RWPE2 (cell line): ENCODE data around the gene RIMBP2.

Source experiments
- ATAC-seq: fragments of 200-7000 bp; cut with Tn5 transposase; 3 replicates; pipeline ENCODE4 v1.9.1; 2021; ENCODE audit warnings: low read depth
- DNase-seq: peaks from one replicate; pipeline ENCODE4 v3.0.0-alpha.2; 2020; ENCODE audit warnings: low spot score
- H3K27ac ChIP-seq: fragments of 450-650 bp; 2 replicates; pipeline ENCODE4 v1.5.1; 2017; ENCODE audit warnings: mild to moderate bottlenecking; ENCODE audit not compliant: poor library complexity, severe bottlenecking
- H3K27me3 ChIP-seq: fragments of 250-450 bp; sonication (Bioruptor Pico); 2 replicates; pipeline ENCODE4 v1.5.1; 2021; ENCODE audit warnings: mild to moderate bottlenecking, moderate library complexity; ENCODE audit not compliant: insufficient read depth, poor library complexity, severe bottlenecking
- H3K36me3 ChIP-seq: fragments of 250-450 bp; sonication (Bioruptor Pico); 2 replicates; pipeline ENCODE4 v1.5.1; 2020; ENCODE audit warnings: low read depth, mild to moderate bottlenecking, moderate library complexity
- H3K4me1 ChIP-seq: fragments of 250-450 bp; sonication (Bioruptor Pico); 2 replicates; pipeline ENCODE4 v1.5.1; 2021; ENCODE audit warnings: mild to moderate bottlenecking, moderate library complexity; ENCODE audit not compliant: insufficient read depth, poor library complexity, severe bottlenecking
- H3K4me3 ChIP-seq: fragments of 250-450 bp; sonication (Bioruptor Pico); 2 replicates; pipeline ENCODE4 v1.5.1; 2021; ENCODE audit warnings: mild to moderate bottlenecking, moderate library complexity; ENCODE audit not compliant: severe bottlenecking
- H3K9me3 ChIP-seq: fragments of 250-450 bp; sonication (Bioruptor Pico); 2 replicates; pipeline ENCODE4 v1.5.1; 2021; ENCODE audit warnings: mild to moderate bottlenecking, moderate library complexity; ENCODE audit not compliant: severe bottlenecking
- TF ChIP-seq, protein P1 (sequence below): fragments of 450-650 bp; IDR thresholded peaks from one replicate; pipeline ENCODE4 v1.5.1; 2017; ENCODE audit warnings: mild to moderate bottlenecking, moderate library complexity; ENCODE audit not compliant: poor library complexity, severe bottlenecking

The RIMBP2 gene

DNA sequence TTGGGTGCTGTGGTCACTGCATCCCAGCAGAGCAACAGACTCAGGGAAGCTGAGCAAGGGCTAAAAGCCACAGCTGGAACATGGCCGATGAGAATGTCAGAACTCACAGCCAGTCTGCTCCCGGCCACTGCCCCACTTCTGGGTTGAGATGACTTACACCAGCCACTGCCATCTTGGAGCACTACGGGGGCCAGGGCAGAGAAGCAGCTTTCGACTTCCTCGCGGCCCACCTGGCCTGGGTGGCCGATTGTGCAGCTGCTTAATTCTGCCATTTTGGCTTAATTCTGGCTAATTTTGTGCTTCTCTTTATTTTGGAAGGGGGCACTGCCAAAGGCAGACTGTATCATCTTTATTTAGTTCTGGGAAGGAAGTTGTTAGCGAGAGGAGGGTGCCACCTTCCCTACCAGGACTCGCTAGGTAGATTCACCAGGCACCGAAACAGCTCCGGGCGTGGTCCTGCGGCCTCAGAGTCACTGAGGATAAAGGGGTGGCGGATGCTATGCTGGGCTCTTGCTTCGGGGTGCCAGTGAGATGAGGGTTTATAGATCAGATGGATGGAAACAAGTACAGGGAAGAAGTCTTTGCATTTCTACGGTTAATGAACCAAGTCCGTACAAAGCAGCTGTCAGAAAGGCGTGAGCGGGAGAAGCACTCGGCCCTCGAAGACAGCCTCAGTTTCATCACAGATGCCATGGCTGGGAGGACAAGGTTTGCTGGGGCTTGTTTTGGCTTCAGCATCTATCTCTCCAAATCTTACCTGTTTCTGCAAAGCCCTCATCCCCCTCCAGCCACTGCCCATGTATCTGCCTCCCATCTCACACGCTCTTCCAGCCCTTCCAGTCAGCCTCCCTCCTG, 230.6 kb downstream of the RIMBP2 start:
- H3K27ac ChIP-seq, result no peak overlapping the region
- no peak for DNase-seq
- H3K4me3 ChIP-seq, result no peak overlapping the region
- TF ChIP-seq, protein P1, sequence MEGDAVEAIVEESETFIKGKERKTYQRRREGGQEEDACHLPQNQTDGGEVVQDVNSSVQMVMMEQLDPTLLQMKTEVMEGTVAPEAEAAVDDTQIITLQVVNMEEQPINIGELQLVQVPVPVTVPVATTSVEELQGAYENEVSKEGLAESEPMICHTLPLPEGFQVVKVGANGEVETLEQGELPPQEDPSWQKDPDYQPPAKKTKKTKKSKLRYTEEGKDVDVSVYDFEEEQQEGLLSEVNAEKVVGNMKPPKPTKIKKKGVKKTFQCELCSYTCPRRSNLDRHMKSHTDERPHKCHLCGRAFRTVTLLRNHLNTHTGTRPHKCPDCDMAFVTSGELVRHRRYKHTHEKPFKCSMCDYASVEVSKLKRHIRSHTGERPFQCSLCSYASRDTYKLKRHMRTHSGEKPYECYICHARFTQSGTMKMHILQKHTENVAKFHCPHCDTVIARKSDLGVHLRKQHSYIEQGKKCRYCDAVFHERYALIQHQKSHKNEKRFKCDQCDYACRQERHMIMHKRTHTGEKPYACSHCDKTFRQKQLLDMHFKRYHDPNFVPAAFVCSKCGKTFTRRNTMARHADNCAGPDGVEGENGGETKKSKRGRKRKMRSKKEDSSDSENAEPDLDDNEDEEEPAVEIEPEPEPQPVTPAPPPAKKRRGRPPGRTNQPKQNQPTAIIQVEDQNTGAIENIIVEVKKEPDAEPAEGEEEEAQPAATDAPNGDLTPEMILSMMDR, result no peak
- H3K4me1 ChIP-seq, result no peaks in the 10 kb centered on the region
- no peak for ATAC-seq
- no peaks in the 10 kb centered on the region for H3K9me3 ChIP-seq
- no peaks in the 10 kb centered on the region for H3K27me3 ChIP-seq
- H3K36me3 ChIP-seq, result no peaks in the 10 kb centered on the region

DNA sequence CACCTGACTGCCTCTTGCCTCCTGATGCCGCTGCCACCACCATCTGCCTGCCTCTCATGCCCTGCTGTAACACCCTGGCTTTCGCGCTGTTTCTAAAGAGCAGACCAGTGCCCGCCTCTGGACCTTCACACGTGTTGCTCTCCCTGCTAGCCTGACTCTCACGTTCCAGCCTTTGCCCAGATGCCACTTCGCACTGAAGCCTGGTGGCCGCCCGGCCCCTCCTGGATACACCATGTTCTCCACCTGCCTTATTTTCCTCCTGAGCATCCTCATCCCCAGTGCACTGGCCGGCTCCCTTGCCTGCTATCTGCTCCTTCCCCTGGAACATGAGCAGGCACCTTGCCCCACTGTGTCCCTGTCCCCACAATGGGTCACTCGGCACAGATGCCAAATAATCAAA, 231.9 kb downstream of the RIMBP2 start:
- H3K27ac ChIP-seq, result no peak overlapping the region
- no peaks in the 10 kb centered on the region for H3K4me1 ChIP-seq
- ATAC-seq, result no peak; the same call in 2 of the 3 replicates
- H3K9me3 ChIP-seq, result no peaks in the 10 kb centered on the region
- DNase-seq, result no peak
- no peaks in the 10 kb centered on the region for H3K27me3 ChIP-seq
- H3K36me3 ChIP-seq, result no peaks in the 10 kb centered on the region
- TF ChIP-seq, protein P1, result no peak
- no peak overlapping the region for H3K4me3 ChIP-seq

DNA sequence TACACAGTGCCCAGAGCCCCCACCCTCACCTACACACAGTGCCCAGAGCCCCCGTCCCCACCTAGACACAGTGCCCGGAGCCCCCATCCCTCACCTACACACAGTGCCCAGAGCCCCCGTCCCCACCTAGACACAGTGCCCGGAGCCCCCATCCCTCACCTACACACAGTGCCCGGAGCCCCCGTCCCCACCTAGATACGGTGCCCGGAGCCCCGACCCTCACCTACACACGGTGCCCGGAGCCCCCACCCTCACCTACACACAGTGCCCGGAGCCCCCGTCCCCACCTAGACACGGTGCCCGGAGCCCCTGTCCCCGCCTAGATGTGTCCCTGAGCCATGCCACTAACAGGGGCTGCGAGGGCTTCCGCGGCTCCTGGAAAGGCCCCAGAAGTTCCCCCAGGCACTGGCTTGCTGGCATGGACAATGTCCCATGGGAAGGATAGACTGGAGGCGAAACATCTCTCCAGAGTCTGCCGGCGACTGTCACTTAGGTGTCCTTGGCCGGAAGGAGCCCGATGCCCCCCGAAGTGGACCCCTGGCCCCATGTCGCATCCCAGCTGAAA, 232.4 kb downstream of the RIMBP2 start:
- Histone ChIP-seq H3K4me1 (no peaks in the 10 kb centered on the region), H3K27me3 (no peaks in the 10 kb centered on the region), H3K4me3 (no peak overlapping the region), H3K36me3 (no peaks in the 10 kb centered on the region), H3K9me3 (no peaks in the 10 kb centered on the region), H3K27ac (no peak overlapping the region)
- ATAC-seq (no peak), DNase-seq (no peak)
- TF ChIP-seq, protein P1, result no peak

DNA sequence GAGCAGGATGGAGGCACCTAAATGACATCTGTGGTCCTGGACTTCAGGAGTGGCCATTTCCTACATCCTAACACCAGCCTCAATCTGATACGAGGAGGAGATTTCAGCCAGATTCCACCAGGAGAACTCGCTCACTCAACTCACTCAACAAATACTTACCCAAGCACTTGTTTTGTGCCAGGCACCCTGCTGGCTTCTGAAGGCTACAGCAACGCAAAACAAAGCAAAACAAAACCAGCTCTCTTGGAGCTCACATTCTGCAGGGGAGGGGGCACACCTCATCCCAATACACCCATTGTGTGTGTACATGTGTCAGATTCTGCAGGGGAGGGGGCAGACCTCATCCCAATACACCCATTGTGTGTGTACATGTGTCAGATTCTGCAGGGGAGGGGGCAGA, 233.7 kb downstream of the RIMBP2 start:
- TF ChIP-seq, protein P1, result no peak
- DNase-seq (no peak), ATAC-seq (no peak)
- H3K36me3 ChIP-seq, result no peaks in the 10 kb centered on the region
- no peaks in the 10 kb centered on the region for H3K27me3 ChIP-seq
- no peak overlapping the region for H3K4me3 ChIP-seq
- H3K9me3 ChIP-seq, result no peaks in the 10 kb centered on the region
- no peaks in the 10 kb centered on the region for H3K4me1 ChIP-seq
- H3K27ac ChIP-seq, result no peak overlapping the region

DNA sequence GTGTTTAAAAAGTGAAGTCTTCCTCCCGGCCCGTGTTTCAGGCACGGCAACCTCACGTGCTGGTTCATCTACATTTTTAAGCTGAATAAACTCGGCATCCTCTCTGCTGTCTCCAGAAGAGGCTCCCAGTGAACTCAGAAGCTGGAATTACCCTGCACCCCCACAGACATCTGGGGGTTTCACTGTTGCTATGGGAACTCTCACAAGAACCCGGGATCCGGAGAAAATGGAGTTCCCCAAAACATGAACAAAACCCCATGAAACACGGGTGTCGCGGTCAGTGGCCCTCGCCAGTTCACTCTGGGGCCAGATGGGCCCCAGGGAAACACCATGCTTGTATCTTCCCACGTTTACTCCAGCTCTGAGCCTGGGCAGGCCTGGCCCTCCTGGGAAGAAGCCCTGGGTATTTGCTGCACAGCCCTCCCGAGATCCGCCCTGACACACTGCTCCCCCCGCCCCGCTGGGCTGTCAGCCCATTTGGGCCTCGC, 234.7 kb downstream of the RIMBP2 start:
- Histone ChIP-seq H3K4me1 (no peaks in the 10 kb centered on the region), H3K27me3 (no peaks in the 10 kb centered on the region), H3K4me3 (no peak overlapping the region), H3K27ac (no peak overlapping the region), H3K9me3 (no peaks in the 10 kb centered on the region), H3K36me3 (no peaks in the 10 kb centered on the region)
- TF ChIP-seq, protein P1, result no peak
- DNase-seq (no peak), ATAC-seq (no peak)
